Gastroesophageal sphincter (tissue), 4 donors: Measurements from ENCODE around the gene WNK2. TPM values are rescaled to one million over a fixed set of nuclear protein-coding genes. Genes with fewer than 3 reads are reported as not detected.

ENCODE experiments used
- ATAC-seq: fragments of 150-250 bp; one replicate; pipeline ENCODE4 v1.9.1; 2016; ENCODE audit warnings: mild to moderate bottlenecking, moderate library complexity
- H3K27ac ChIP-seq, 4 donors: fragments of 200-600 bp; sonication (generic) in 3 of 4; 1 replicate in 3 of 4; 2 replicates in 1 of 4; pipeline ENCODE4 v1.5.1; 2016 to 2019
- H3K27me3 ChIP-seq: fragments of 200-600 bp; sonication (generic); one replicate; pipeline ENCODE4 v1.5.1; 2019
- H3K36me3 ChIP-seq, 2 donors: fragments of 200-600 bp; sonication (generic); one replicate each; pipeline ENCODE4 v1.5.1; 2019; ENCODE audit warnings: control low read depth in 1 of 2
- H3K4me1 ChIP-seq, 3 donors: fragments of 200-600 bp; sonication (generic); 1 replicate in 2 of 3; 2 replicates in 1 of 3; pipeline ENCODE4 v1.5.1; 2016 to 2019; ENCODE audit warnings: control low read depth in 2 of 3
- H3K4me3 ChIP-seq, 2 donors: fragments of 200-600 bp; sonication (generic); one replicate each; pipeline ENCODE4 v1.5.1; 2019; ENCODE audit warnings: mild to moderate bottlenecking in 1 of 2, moderate library complexity in 1 of 2
- H3K9me3 ChIP-seq, 3 donors: fragments of 200-600 bp; sonication (generic); one replicate each; pipeline ENCODE4 v1.5.1; 2017 to 2019; ENCODE audit warnings: control low read depth in 2 of 3
- CTCF ChIP-seq, 4 experiments: fragments of 200-600 bp in 2 of 4; fragments of 450-650 bp in 2 of 4; sonication (generic) in 1 of 4; IDR thresholded peaks; one replicate each; pipeline ENCODE4 v1.5.1; 2017 to 2019; ENCODE audit warnings: antibody characterized with exemption in 4 of 4, mild to moderate bottlenecking in 2 of 4, moderate library complexity in 2 of 4
- EP300 ChIP-seq: sonication (generic); formaldehyde crosslinking; IDR thresholded peaks from one replicate; pipeline ENCODE4 v1.6.1; 2017; ENCODE audit warnings: antibody characterized with exemption, mild to moderate bottlenecking
- POLR2A ChIP-seq, 2 donors: fragments of 450-650 bp; IDR thresholded peaks; one replicate each; pipeline ENCODE4 v1.6.1; 2017; ENCODE audit warnings: antibody characterized with exemption in 2 of 2, mild to moderate bottlenecking in 2 of 2, moderate library complexity in 1 of 2
- POLR2AphosphoS5 ChIP-seq: sonication (generic); formaldehyde crosslinking; IDR thresholded peaks from one replicate; pipeline ENCODE4 v1.6.1; 2017; ENCODE audit warnings: antibody characterized with exemption
- WGBS, 2 donors: methylation state at CpG; one replicate each; pipeline ENCODE4 v1.1.5; 2018; ENCODE audit warnings: low coverage in 1 of 2; 5-methylcytosine and 5-hydroxymethylcytosine counted together
- total RNA-seq, 4 donors: library from RNA; depleted of rRNA; stranded (reverse); fragments of >200 nt; gene quantifications; one replicate each; pipeline ENCODE4 v1.1.0, GENCODE V29; 2016

The WNK2 gene
- total RNA-seq, 4 donors from 2014 or later = 26.8 to 104 (median 48.6) TPM

GRCh38 chr9:93230601-93231000 is 46.7 kb downstream of the WNK2 start:
- no peak overlapping the region for H3K4me3 ChIP-seq
- no peak for TF ChIP-seq EP300
- no peak for TF ChIP-seq POLR2AphosphoS5
- TF ChIP-seq POLR2A (IDR thresholded peaks at IDR 0.05) = no peak
- no peak for TF ChIP-seq CTCF (IDR thresholded peaks at IDR 0.05)
- H3K4me1 ChIP-seq = peaks cover 0 to 67% (median 6%) of the 10 kb centered on the region in 3 donors
- no peak for ATAC-seq
- peak overlapping the region in 1 of 4 donors; percentile 12 for H3K27ac ChIP-seq
- no peaks in the 10 kb centered on the region for H3K9me3 ChIP-seq
- H3K27me3 ChIP-seq = no peaks in the 10 kb centered on the region
- WGBS, 2 donors = 96% methylated on average over 5 of the region's 15 CpGs; no CpG with 5 or more reads in 1 of the 2 donors
- H3K36me3 ChIP-seq = peaks cover 0 to 5% of the 10 kb centered on the region in 2 donors

- Histone ChIP-seq H3K4me3 (no peak overlapping the region), H3K27me3 (no peaks in the 10 kb centered on the region), H3K9me3 (no peaks in the 10 kb centered on the region), H3K4me1 (peaks cover 0 to 61% (median 6%) of the 10 kb centered on the region in 3 donors), H3K27ac (no peak overlapping the region), H3K36me3 (peaks cover 0 to 11% of the 10 kb centered on the region in 2 donors)
- ATAC-seq = no peak
- TF ChIP-seq CTCF (IDR thresholded peaks at IDR 0.05) (no peak), POLR2A (IDR thresholded peaks at IDR 0.05) (no peak), EP300 (no peak), POLR2AphosphoS5 (no peak)
- no CpG with 5 or more reads among the region's 16 CpGs for WGBS, 2 donors
Observed at GRCh38 chr9:93231121-93231694, 47.3 kb downstream of the WNK2 start.

GRCh38 chr9:93231716-93232115 is 47.8 kb downstream of the WNK2 start:
- H3K9me3 ChIP-seq = no peaks in the 10 kb centered on the region
- WGBS, 2 donors = no CpG with 5 or more reads among the region's 10 CpGs
- H3K27ac ChIP-seq = no peak overlapping the region
- no peaks in the 10 kb centered on the region for H3K27me3 ChIP-seq
- no peak for ATAC-seq
- peaks cover 0 to 16% of the 10 kb centered on the region in 2 donors for H3K36me3 ChIP-seq
- no peak overlapping the region for H3K4me3 ChIP-seq
- TF ChIP-seq CTCF (IDR thresholded peaks at IDR 0.05) = no peak
- TF ChIP-seq EP300 = no peak
- no peak for TF ChIP-seq POLR2AphosphoS5
- no peak for TF ChIP-seq POLR2A (IDR thresholded peaks at IDR 0.05)
- H3K4me1 ChIP-seq = peaks cover 0 to 61% (median 6%) of the 10 kb centered on the region in 3 donors

- Histone ChIP-seq H3K4me1 (peaks cover 0 to 61% (median 6%) of the 10 kb centered on the region in 3 donors), H3K9me3 (no peaks in the 10 kb centered on the region), H3K36me3 (peaks cover 0 to 19% of the 10 kb centered on the region in 2 donors), H3K4me3 (no peak overlapping the region), H3K27me3 (no peaks in the 10 kb centered on the region), H3K27ac (no peak overlapping the region)
- no CpG with 5 or more reads among the region's 12 CpGs for WGBS, 2 donors
- TF ChIP-seq EP300 (no peak), POLR2A (IDR thresholded peaks at IDR 0.05) (no peak), POLR2AphosphoS5 (no peak), CTCF (IDR thresholded peaks at IDR 0.05) (no peak)
- ATAC-seq = no peak
Observed at GRCh38 chr9:93232388-93232960, 48.5 kb downstream of the WNK2 start.

GRCh38 chr9:93233033-93233432 is 49.1 kb downstream of the WNK2 start:
- Histone ChIP-seq H3K36me3 (peaks cover 0 to 19% of the 10 kb centered on the region in 2 donors), H3K4me3 (no peak overlapping the region), H3K4me1 (peaks cover 0 to 58% (median 6%) of the 10 kb centered on the region in 3 donors), H3K9me3 (no peaks in the 10 kb centered on the region), H3K27me3 (no peaks in the 10 kb centered on the region), H3K27ac (no peak overlapping the region)
- no peak for ATAC-seq
- WGBS, 2 donors = 67 to 72% methylated on average over 4 to 7 of the region's 7 CpGs
- no peak for TF ChIP-seq POLR2AphosphoS5
- no peak for TF ChIP-seq POLR2A (IDR thresholded peaks at IDR 0.05)
- TF ChIP-seq CTCF (IDR thresholded peaks at IDR 0.05) = no peak
- TF ChIP-seq EP300 = no peak
